ENCODE data around the gene PYY.
A peak's percentile ranks its signal among the peaks of the same experiment; 100 is the strongest.
"Not testable (repeated sequence)": the region's sequence is repeated elsewhere in the genome, so short reads cannot be mapped to it uniquely, and the experiment has no call there.

Gene PYY

GRCh38 chr17:43940630-43941029, 13.1 kb downstream of the PYY start:
- ATAC-seq (ENCODE audit: low read depth) = peak; percentile 48; the same call in 1 of the 3 replicates
- DNase-seq (ENCODE audit: low spot score) = no peak
- no peaks in the 10 kb centered on the region for H3K4me1 ChIP-seq (ENCODE audit: insufficient read depth, poor library complexity, severe bottlenecking)

GRCh38 chr17:43939886-43940285, 13.9 kb downstream of the PYY start:
- ATAC-seq (ENCODE audit: low read depth) = no peak
- Histone ChIP-seq H3K4me3 (ENCODE audit: severe bottlenecking) (no peak overlapping the region), H3K9me3 (ENCODE audit: severe bottlenecking) (no peaks in the 10 kb centered on the region), H3K27ac (ENCODE audit: poor library complexity, severe bottlenecking) (no peak overlapping the region), H3K27me3 (ENCODE audit: insufficient read depth, poor library complexity, severe bottlenecking) (no peaks in the 10 kb centered on the region), H3K36me3 (ENCODE audit: low read depth) (no peaks in the 10 kb centered on the region), H3K4me1 (ENCODE audit: insufficient read depth, poor library complexity, severe bottlenecking) (no peaks in the 10 kb centered on the region)
- no peak for DNase-seq (ENCODE audit: low spot score)
- TF ChIP-seq CTCF (IDR thresholded peaks at IDR 0.05; ENCODE audit: poor library complexity, severe bottlenecking) = no peak

More at GRCh38 chr17:43940630-43941029, 13.1 kb downstream of the PYY start:
- peak; percentile 48 for TF ChIP-seq CTCF (IDR thresholded peaks at IDR 0.05; ENCODE audit: poor library complexity, severe bottlenecking)
- Histone ChIP-seq H3K36me3 (ENCODE audit: low read depth) (no peaks in the 10 kb centered on the region), H3K9me3 (ENCODE audit: severe bottlenecking) (no peaks in the 10 kb centered on the region), H3K27me3 (ENCODE audit: insufficient read depth, poor library complexity, severe bottlenecking) (no peaks in the 10 kb centered on the region), H3K4me3 (ENCODE audit: severe bottlenecking) (no peak overlapping the region), H3K27ac (ENCODE audit: poor library complexity, severe bottlenecking) (no peak overlapping the region)

GRCh38 chr17:43939452-43939851, 14.3 kb downstream of the PYY start:
- not testable (repeated sequence) for H3K4me1 ChIP-seq (ENCODE audit: insufficient read depth, poor library complexity, severe bottlenecking); H3K9me3 ChIP-seq (ENCODE audit: severe bottlenecking); H3K4me3 ChIP-seq (ENCODE audit: severe bottlenecking); H3K27me3 ChIP-seq (ENCODE audit: insufficient read depth, poor library complexity, severe bottlenecking); H3K27ac ChIP-seq (ENCODE audit: poor library complexity, severe bottlenecking); DNase-seq (ENCODE audit: low spot score); ATAC-seq (ENCODE audit: low read depth); H3K36me3 ChIP-seq (ENCODE audit: low read depth)

GRCh38 chr17:43938838-43939182, 14.9 kb downstream of the PYY start:
- DNase-seq (ENCODE audit: low spot score) (no peak), ATAC-seq (ENCODE audit: low read depth) (no peak)
- no peaks in the 10 kb centered on the region for H3K27me3 ChIP-seq (ENCODE audit: insufficient read depth, poor library complexity, severe bottlenecking)
- no peaks in the 10 kb centered on the region for H3K36me3 ChIP-seq (ENCODE audit: low read depth)
- H3K4me1 ChIP-seq (ENCODE audit: insufficient read depth, poor library complexity, severe bottlenecking) = no peaks in the 10 kb centered on the region
- H3K9me3 ChIP-seq (ENCODE audit: severe bottlenecking) = no peaks in the 10 kb centered on the region
- TF ChIP-seq CTCF (IDR thresholded peaks at IDR 0.05; ENCODE audit: poor library complexity, severe bottlenecking) = no peak
- no peak overlapping the region for H3K4me3 ChIP-seq (ENCODE audit: severe bottlenecking)
- H3K27ac ChIP-seq (ENCODE audit: poor library complexity, severe bottlenecking) = no peak overlapping the region

GRCh38 chr17:43936434-43936833, 17.3 kb downstream of the PYY start:
- H3K27me3 ChIP-seq (ENCODE audit: insufficient read depth, poor library complexity, severe bottlenecking) = no peaks in the 10 kb centered on the region
- no peaks in the 10 kb centered on the region for H3K36me3 ChIP-seq (ENCODE audit: low read depth)
- TF ChIP-seq CTCF (IDR thresholded peaks at IDR 0.05; ENCODE audit: poor library complexity, severe bottlenecking) = no peak
- no peak overlapping the region for H3K4me3 ChIP-seq (ENCODE audit: severe bottlenecking)
- no peaks in the 10 kb centered on the region for H3K9me3 ChIP-seq (ENCODE audit: severe bottlenecking)
- ATAC-seq (ENCODE audit: low read depth) (0 out of 3 replicates have a peak, but pooled peaks have one; percentile 21), DNase-seq (ENCODE audit: low spot score) (no peak)
- no peaks in the 10 kb centered on the region for H3K4me1 ChIP-seq (ENCODE audit: insufficient read depth, poor library complexity, severe bottlenecking)
- no peak overlapping the region for H3K27ac ChIP-seq (ENCODE audit: poor library complexity, severe bottlenecking)

Data from RWPE2 (cell line).